IPS-15b (cell line): ENCODE results near the gene MCTP1.

ENCODE experiments used
- H3K27me3 ChIP-seq: one replicate; pipeline ENCODE4 v1.6.1; 2013; ENCODE audit warnings: low read length; ENCODE audit not compliant: control insufficient read depth, insufficient read depth
- H3K36me3 ChIP-seq: one replicate; pipeline ENCODE4 v1.6.1; 2013; ENCODE audit warnings: low read length; ENCODE audit not compliant: control insufficient read depth, insufficient read depth
- H3K4me1 ChIP-seq: one replicate; pipeline ENCODE4 v1.6.1; 2013; ENCODE audit warnings: mild to moderate bottlenecking, low read length; ENCODE audit not compliant: control insufficient read depth, insufficient read depth
- H3K4me3 ChIP-seq: one replicate; pipeline ENCODE4 v1.5.1; 2013; ENCODE audit warnings: low read depth, low read length
- H3K9ac ChIP-seq: one replicate; pipeline ENCODE4 v1.6.1; 2013; ENCODE audit warnings: low read depth, mild to moderate bottlenecking, low read length
- H3K9me3 ChIP-seq: one replicate; pipeline ENCODE4 v1.6.1; 2013; ENCODE audit warnings: mild to moderate bottlenecking, low read length; ENCODE audit not compliant: control insufficient read depth, insufficient read depth

Gene MCTP1

DNA sequence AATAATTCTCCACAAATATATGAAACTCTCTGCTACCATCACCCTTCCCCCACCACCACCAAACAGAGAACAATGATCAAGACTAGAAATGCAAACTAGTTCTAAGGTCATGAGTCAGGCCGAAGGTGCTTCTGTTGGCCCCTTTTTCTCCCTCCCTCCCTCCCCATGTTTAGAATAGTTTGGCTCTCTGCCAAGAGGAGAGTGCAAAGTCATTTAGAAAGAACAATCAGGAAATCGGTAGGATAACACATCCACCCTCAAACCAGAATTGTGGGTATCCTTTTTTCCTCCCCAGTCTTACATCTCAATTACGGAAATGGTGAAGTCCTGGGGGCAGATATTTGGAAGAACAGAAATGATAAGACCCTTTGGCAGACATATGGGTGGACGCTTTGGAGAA is 496.4 kb downstream of the MCTP1 start:
- Histone ChIP-seq H3K4me3 (no peak overlapping the region), H3K36me3 (no peaks in the 10 kb centered on the region), H3K9ac (no peak overlapping the region), H3K9me3 (no peaks in the 10 kb centered on the region), H3K4me1 (peaks cover 6% of the 10 kb centered on the region), H3K27me3 (no peaks in the 10 kb centered on the region)

DNA sequence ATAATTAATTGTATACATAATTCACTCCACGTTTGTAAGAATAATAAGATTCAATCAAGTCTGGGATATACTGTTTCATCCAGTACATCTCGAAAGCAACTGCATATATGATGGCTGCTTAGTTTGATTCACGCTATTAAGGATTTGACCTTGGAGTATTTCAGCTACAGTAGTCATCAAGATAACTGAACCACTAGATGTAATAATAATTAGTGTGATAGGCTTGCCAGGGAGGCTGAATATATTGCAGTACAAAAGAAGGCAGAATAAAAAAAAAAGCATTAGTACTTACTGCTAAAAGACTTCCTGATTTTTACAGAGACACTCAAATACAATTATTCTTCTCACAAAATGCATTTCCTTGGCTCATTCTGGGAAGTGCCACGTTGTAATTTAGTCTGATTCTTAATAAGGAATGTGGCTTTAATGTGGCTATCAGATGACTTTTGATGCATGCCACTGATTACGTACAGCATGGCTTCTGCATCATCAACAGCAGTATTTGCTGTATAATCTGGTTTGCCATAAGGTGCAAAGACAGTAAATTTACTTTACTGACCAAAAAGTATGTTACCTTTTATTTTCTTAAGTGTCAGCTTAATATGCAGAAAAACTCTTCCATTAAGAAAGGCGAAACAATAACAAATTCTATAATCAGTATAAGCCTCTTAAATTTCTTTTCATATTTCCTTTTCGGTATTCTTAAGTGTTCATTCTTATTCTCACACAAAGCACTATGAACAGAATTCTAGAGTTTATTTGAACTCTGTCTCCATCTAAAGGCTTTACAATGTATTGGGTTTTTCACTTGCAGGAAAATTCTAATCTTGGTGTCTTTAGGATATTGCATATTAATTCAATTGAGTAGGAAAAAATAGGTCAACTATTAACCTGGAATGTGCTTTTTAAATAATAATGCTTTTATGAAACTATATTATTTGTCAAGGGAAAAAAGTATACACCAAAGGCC is 500.1 kb downstream of the MCTP1 start:
- peaks cover 6% of the 10 kb centered on the region for H3K4me1 ChIP-seq
- no peaks in the 10 kb centered on the region for H3K36me3 ChIP-seq
- no peaks in the 10 kb centered on the region for H3K27me3 ChIP-seq
- H3K4me3 ChIP-seq = no peak overlapping the region
- no peaks in the 10 kb centered on the region for H3K9me3 ChIP-seq
- no peak overlapping the region for H3K9ac ChIP-seq

DNA sequence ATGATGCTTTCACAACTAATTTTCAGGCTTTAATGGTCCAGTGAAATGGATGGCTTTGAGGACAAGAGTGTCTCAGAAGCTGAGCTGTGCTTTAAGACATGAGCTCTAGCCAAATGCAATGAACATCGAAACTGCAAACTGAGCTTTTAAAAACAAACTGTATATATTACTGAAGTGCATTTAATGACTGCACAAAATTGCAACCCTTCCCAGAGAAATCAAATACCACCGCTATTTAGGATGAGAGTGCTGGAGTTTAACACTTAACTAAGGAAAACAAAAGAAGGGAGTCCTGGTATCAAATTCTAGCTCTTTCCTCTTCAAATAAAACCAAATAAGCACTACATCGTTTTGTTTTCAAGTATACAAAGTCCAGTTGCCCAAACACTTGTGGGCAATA is 502.5 kb downstream of the MCTP1 start:
- no peaks in the 10 kb centered on the region for H3K27me3 ChIP-seq
- H3K4me3 ChIP-seq = no peak overlapping the region
- H3K4me1 ChIP-seq = no peaks in the 10 kb centered on the region
- H3K36me3 ChIP-seq = no peaks in the 10 kb centered on the region
- no peak overlapping the region for H3K9ac ChIP-seq
- no peaks in the 10 kb centered on the region for H3K9me3 ChIP-seq

DNA sequence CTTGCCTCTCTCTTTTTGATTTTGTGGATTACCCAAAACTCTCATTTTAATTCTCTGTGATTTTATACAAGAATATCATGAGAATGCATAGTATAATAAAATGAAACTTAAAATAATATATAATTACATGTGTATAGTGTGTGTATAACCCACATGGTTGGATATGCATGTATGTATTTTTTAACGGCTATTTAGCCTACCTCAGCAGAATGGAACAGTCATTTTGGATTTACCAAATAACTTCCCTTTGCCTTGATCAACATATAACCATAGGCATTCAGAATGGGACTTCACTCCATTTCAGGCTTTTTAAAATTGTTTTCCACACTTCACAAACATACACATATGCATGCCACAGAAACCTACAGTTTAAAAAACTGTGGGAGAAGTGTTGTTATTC is 505.2 kb downstream of the MCTP1 start:
- H3K4me1 ChIP-seq = no peaks in the 10 kb centered on the region
- H3K36me3 ChIP-seq = no peaks in the 10 kb centered on the region
- H3K27me3 ChIP-seq = no peaks in the 10 kb centered on the region
- H3K9me3 ChIP-seq = no peaks in the 10 kb centered on the region
- no peak overlapping the region for H3K4me3 ChIP-seq
- no peak overlapping the region for H3K9ac ChIP-seq

DNA sequence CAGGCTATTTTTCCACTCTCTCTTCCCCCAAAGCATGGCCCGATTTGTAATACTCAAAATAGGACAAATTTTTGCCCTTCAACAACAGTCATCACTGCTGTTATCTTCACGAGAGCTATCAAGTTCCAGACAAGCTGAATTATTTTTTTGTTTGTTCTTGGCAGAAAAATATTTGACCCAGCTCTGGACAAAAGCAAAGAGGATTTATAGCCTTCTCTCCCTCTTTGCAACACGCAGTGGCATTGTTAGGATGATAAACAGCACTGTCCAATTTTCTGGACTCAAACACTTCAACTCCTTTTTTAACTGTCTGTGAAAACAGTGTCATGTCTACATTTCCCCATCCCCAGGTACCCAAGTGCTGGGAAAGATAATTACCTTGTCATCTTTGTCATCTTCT is 506.2 kb downstream of the MCTP1 start:
- Histone ChIP-seq H3K9ac (no peak overlapping the region), H3K36me3 (no peaks in the 10 kb centered on the region), H3K27me3 (no peaks in the 10 kb centered on the region), H3K4me3 (no peak overlapping the region), H3K4me1 (no peaks in the 10 kb centered on the region), H3K9me3 (no peaks in the 10 kb centered on the region)

DNA sequence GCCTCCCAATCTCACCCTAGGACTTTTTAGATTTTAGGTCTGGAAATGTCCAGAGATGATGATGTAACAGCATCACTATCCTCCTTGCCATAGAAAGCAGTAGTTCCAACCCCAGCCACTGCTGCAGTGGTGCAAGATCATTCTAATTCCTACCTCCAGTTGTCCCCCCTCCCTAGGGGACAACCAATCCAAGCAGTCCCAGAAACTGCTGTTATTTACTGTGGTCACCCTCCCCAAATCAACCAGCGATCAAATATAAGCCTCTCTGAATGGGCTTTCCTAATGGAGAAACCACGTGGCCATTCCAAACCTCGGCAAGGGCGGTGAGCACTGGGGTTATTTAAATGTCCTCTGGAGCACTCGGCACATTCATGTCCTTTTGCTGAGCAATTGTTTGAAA is 506.6 kb downstream of the MCTP1 start:
- Histone ChIP-seq H3K36me3 (no peaks in the 10 kb centered on the region), H3K27me3 (no peaks in the 10 kb centered on the region), H3K4me1 (no peaks in the 10 kb centered on the region), H3K4me3 (no peak overlapping the region), H3K9ac (no peak overlapping the region), H3K9me3 (no peaks in the 10 kb centered on the region)

DNA sequence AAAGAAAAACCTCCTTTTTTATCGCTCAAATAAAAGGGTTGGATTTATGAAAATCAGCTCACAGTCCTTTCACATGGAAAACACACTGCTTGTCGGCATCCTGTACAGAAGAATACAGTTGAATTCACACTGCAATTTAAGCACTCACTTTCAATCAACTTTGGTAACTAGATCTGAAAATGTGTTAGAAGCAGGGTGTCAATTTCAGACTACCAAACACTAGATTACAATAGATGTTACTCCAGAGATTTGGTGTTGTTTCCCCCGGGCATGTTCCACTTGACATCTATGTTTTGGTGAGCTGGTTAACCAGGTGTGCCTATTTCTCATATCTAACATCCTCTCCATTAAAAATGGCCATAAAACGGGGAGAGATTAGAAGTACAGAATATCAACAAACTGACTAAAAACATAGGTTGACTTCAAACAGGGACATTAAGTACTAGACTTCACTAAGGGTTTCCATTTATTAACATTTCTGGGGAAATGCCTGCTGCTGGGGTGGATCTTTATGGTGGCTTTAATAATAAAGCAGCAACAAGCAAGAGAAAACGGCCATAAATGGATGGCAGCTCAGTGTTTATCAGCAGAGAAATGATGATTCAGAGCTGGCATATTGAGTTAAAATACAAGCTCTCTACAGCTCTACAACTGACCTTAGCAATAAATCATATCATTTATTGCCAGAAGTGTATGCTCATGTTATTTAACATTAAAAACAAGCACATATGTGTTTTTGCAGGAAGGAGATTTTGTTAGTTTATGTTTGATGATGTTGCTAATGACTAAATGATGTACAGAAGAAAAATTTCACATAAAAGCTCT is 507.6 kb downstream of the MCTP1 start:
- Histone ChIP-seq H3K9me3 (no peaks in the 10 kb centered on the region), H3K9ac (no peak overlapping the region), H3K4me3 (no peak overlapping the region), H3K4me1 (no peaks in the 10 kb centered on the region), H3K27me3 (no peaks in the 10 kb centered on the region), H3K36me3 (no peaks in the 10 kb centered on the region)

DNA sequence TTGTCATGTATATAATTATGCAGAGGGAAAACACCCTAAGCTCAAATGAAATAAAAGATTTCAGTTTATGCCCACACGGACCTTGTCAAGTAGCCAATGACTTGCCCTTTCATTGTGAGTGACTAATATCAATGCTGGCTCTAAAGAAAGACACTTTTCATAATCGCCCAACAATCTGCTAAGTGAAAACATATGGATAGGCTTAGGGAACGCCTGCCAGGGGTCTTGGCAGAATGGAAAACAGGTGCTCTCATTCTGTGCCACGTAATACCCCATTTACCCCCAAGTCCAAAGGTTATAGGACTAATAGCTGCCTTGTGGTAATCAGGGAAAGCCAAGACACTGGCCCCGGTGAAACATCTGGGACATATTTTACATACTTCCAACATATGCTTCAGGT is 508.7 kb downstream of the MCTP1 start:
- H3K9ac ChIP-seq = no peak overlapping the region
- no peaks in the 10 kb centered on the region for H3K4me1 ChIP-seq
- no peaks in the 10 kb centered on the region for H3K27me3 ChIP-seq
- no peak overlapping the region for H3K4me3 ChIP-seq
- H3K36me3 ChIP-seq = no peaks in the 10 kb centered on the region
- no peaks in the 10 kb centered on the region for H3K9me3 ChIP-seq

DNA sequence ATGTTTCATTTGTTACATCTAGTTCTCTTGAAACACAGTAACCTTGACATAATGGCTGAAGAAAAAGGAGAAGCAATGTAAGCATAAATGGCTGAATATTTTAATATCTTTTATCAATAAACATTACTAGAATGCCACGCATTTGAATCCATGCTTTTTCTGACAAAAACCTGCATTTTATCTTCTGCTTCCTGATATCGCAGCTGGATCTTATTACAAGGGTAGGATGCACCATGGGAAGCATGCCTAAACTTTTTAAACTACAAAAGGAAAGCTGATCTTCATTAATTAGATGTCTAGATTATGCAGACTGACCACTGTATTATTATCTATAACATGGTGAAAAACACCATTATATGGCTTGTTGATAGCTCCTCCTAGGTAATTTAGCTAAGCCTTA is 509.8 kb downstream of the MCTP1 start:
- no peaks in the 10 kb centered on the region for H3K9me3 ChIP-seq
- no peak overlapping the region for H3K9ac ChIP-seq
- no peaks in the 10 kb centered on the region for H3K4me1 ChIP-seq
- no peaks in the 10 kb centered on the region for H3K27me3 ChIP-seq
- no peak overlapping the region for H3K4me3 ChIP-seq
- H3K36me3 ChIP-seq = no peaks in the 10 kb centered on the region

DNA sequence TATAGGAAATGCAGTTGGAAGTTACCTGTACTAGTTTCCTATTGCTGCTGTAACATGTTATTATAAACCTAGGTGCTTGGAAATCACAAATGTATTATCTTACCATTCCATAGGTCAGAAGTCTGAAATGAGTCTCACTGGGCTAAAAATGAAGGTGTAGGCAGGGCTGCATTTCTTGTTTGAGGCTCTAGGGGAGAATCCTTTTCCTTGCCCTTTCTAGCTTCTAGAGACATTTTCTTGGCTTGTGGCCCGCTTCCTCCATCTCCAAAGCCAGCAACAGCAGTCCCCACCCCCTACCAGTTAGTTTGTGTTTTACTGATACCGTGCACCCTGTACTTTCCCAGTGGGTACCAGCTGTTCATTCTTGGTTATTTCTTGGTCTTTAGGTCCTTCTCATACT is 513.2 kb downstream of the MCTP1 start:
- Histone ChIP-seq H3K9ac (no peak overlapping the region), H3K9me3 (no peaks in the 10 kb centered on the region), H3K4me3 (no peak overlapping the region), H3K36me3 (no peaks in the 10 kb centered on the region), H3K27me3 (no peaks in the 10 kb centered on the region), H3K4me1 (no peaks in the 10 kb centered on the region)

DNA sequence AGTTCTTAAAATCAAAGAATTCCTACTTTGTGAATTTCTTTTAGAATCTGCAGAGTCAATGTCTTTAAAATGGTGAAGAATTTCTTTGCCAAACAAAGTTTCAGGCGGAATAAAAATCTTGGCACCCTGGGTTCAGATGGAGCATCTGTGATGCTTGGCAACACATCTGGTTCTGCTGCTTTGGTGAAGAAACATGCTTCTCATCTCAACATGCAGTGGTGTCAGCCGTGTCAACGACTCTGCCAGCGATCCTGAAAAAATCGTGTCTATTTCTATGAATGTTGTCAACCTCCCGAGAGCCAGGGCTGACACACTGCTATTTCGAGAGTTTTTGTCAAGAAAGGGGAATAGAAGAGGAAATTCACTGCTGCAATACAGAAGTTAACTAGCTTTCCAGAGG is 514.9 kb downstream of the MCTP1 start:
- Histone ChIP-seq H3K9me3 (no peaks in the 10 kb centered on the region), H3K36me3 (no peaks in the 10 kb centered on the region), H3K4me1 (no peaks in the 10 kb centered on the region), H3K4me3 (no peak overlapping the region), H3K9ac (no peak overlapping the region), H3K27me3 (no peaks in the 10 kb centered on the region)

DNA sequence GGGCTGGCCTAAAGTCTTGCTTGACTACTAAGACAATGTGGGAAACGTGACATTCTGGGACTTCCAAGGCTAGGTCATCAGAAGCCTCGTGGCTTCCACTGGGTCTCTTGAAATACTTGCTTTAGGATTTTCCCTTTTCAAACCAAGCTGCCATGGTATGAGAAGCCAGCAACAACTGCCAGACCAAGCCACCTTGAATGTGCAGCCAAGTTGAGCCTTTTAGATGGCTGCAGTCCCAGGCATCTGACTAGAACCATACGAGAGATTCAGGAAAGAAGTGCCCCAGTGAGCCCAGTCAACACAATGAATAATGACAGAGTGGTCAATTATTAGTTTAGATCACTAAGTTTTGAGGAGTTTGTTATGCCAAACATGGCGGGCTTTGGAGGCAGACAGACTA is 523.1 kb downstream of the MCTP1 start:
- Histone ChIP-seq H3K9ac (no peak overlapping the region), H3K9me3 (no peaks in the 10 kb centered on the region), H3K4me3 (no peak overlapping the region), H3K36me3 (no peaks in the 10 kb centered on the region), H3K4me1 (no peaks in the 10 kb centered on the region), H3K27me3 (no peaks in the 10 kb centered on the region)
